LNCaP clone FGC (cell line): Measurements from ENCODE around the gene DHDDS.

Experiments used
- DNase-seq: peaks from one replicate; pipeline ENCODE4 v3.0.0-alpha.2; 2011; ENCODE audit warnings: low read depth
- H3K4me3 ChIP-seq: 2 replicates; pipeline ENCODE4 v1.5.1; 2011; ENCODE audit warnings: mild to moderate bottlenecking, low read depth, low read length, control low read depth
- TF ChIP-seq, protein P1 (sequence below): IDR thresholded peaks from 2 replicates; pipeline ENCODE4 v1.5.1; 2012; ENCODE audit warnings: mild to moderate bottlenecking; ENCODE audit not compliant: control insufficient read depth, insufficient read depth; ENCODE audit errors: extremely low read depth

DHDDS gene

GRCh38 chr1:26449868-26450267, 17.7 kb downstream of the DHDDS start:
- TF ChIP-seq, protein P1, sequence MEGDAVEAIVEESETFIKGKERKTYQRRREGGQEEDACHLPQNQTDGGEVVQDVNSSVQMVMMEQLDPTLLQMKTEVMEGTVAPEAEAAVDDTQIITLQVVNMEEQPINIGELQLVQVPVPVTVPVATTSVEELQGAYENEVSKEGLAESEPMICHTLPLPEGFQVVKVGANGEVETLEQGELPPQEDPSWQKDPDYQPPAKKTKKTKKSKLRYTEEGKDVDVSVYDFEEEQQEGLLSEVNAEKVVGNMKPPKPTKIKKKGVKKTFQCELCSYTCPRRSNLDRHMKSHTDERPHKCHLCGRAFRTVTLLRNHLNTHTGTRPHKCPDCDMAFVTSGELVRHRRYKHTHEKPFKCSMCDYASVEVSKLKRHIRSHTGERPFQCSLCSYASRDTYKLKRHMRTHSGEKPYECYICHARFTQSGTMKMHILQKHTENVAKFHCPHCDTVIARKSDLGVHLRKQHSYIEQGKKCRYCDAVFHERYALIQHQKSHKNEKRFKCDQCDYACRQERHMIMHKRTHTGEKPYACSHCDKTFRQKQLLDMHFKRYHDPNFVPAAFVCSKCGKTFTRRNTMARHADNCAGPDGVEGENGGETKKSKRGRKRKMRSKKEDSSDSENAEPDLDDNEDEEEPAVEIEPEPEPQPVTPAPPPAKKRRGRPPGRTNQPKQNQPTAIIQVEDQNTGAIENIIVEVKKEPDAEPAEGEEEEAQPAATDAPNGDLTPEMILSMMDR: no peak

GRCh38 chr1:26450908-26451307, 18.8 kb downstream of the DHDDS start:
- no peak for DNase-seq
- H3K4me3 ChIP-seq: no peak overlapping the region
- TF ChIP-seq, protein P1: no peak

More at GRCh38 chr1:26449868-26450267, 17.7 kb downstream of the DHDDS start:
- H3K4me3 ChIP-seq: no peak overlapping the region
- DNase-seq: no peak

- TF ChIP-seq, protein P1: no peak
- H3K4me3 ChIP-seq: no peak overlapping the region
- DNase-seq: no peak
These were observed 20.5 kb downstream of the DHDDS start for GRCh38 chr1:26452459-26453183.

GRCh38 chr1:26459148-26459547, 27.0 kb downstream of the DHDDS start:
- TF ChIP-seq, protein P1: no peak
- no peak overlapping the region for H3K4me3 ChIP-seq

DNA sequence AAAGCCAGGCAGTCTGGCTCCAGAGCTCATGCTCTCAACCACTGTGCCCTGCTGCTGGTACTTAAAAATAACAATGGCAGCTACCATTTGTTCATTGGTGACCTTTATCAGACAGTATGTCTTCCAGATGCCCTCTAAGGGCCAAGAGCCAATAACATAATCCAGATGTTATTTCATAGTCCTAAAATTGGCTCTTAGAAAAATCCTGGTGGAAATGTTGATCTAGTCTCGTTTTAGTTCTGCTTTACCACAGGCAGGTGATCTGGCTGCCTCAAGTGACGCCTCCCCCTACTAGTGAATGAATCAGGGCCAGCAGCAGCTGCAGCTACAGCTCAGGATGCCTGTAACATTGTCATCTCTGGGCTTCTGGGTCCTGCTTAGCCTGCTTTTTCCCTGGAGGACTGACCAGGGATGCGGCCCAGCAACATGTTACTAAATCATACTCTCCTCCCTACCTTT, 27.5 kb downstream of the DHDDS start:
- no peak for DNase-seq
- TF ChIP-seq, protein P1: no peak
- H3K4me3 ChIP-seq: no peak overlapping the region

More at GRCh38 chr1:26459148-26459547, 27.0 kb downstream of the DHDDS start:
- DNase-seq: no peak

- DNase-seq: peak; percentile 30
- H3K4me3 ChIP-seq: no peak overlapping the region
- TF ChIP-seq, protein P1: no peak
These were observed 36.8 kb downstream of the DHDDS start for GRCh38 chr1:26468911-26469310.

- H3K4me3 ChIP-seq: no peak overlapping the region
- TF ChIP-seq, protein P1: no peak
- DNase-seq: no peak
These were observed 37.4 kb downstream of the DHDDS start for GRCh38 chr1:26469558-26469957.
